ENCODE measurements around the gene LCORL.

GRCh38 chr4:17964576-17964975 is 57.0 kb downstream of the LCORL start:
- no peak for TF ChIP-seq CTCF (IDR thresholded peaks at IDR 0.05)
- no peak for TF ChIP-seq POLR2A (IDR thresholded peaks at IDR 0.05)

Measured in esophagus squamous epithelium (tissue), 4 donors.